GM12872 (cell line): Measurements from ENCODE around the gene KLRF2.

Experiments used
- CTCF ChIP-seq: IDR thresholded peaks from 3 replicates; pipeline ENCODE4 v1.5.1; 2011; ENCODE audit warnings: low read depth, mild to moderate bottlenecking, low read length, moderate library complexity; ENCODE audit not compliant: insufficient read depth

The KLRF2 gene

GRCh38 chr12:9922429-9922828 lies 41.1 kb downstream of the KLRF2 start:
- no peak for TF ChIP-seq CTCF

GRCh38 chr12:9925705-9926393 lies 44.6 kb downstream of the KLRF2 start:
- peak; percentile 50 for TF ChIP-seq CTCF

GRCh38 chr12:9926876-9927275 lies 45.6 kb downstream of the KLRF2 start:
- TF ChIP-seq CTCF, result no peak

- no peak for TF ChIP-seq CTCF
These were observed 47.3 kb downstream of the KLRF2 start for GRCh38 chr12:9928607-9929006.

- no peak for TF ChIP-seq CTCF
These were observed 50.0 kb downstream of the KLRF2 start for GRCh38 chr12:9931245-9931644.

- TF ChIP-seq CTCF, result no peak
These were observed 51.0 kb downstream of the KLRF2 start, which contains the start of gene CLEC2A for GRCh38 chr12:9932270-9932669. Gene CLEC2A (minus strand): TSS chr12:9932370. CDS start chr12:9932329, 41 bp downstream.

- TF ChIP-seq CTCF, result no peak
These were observed 52.7 kb downstream of the KLRF2 start for GRCh38 chr12:9933958-9934357.
